ENCODE data around the gene SYNE1.

Gene SYNE1

DNA sequence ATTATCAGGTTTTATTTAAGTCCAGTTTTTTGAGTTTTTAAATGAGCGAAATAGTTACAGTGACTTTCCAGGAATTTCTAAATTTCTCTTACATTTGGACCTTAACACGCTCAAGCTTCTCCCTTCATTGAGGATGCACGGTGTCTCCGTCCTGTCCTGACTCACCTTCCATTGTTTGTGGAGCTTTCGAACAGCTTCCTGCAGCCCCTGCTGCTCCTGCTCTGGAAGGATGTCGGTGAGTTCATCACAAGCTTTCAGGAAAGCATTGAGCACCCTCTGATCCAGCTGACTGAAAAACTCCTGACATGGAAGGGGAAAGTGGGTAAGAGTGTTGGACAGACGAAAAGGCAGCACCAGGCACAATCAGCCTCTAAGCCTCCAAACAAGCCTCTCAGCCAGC is 183.7 kb downstream of the SYNE1 start:
- no peak for TF ChIP-seq EZH2phosphoT487 (conservative IDR thresholded peaks at IDR 0.05; ENCODE audit: low read length)
- TF ChIP-seq, protein P1, sequence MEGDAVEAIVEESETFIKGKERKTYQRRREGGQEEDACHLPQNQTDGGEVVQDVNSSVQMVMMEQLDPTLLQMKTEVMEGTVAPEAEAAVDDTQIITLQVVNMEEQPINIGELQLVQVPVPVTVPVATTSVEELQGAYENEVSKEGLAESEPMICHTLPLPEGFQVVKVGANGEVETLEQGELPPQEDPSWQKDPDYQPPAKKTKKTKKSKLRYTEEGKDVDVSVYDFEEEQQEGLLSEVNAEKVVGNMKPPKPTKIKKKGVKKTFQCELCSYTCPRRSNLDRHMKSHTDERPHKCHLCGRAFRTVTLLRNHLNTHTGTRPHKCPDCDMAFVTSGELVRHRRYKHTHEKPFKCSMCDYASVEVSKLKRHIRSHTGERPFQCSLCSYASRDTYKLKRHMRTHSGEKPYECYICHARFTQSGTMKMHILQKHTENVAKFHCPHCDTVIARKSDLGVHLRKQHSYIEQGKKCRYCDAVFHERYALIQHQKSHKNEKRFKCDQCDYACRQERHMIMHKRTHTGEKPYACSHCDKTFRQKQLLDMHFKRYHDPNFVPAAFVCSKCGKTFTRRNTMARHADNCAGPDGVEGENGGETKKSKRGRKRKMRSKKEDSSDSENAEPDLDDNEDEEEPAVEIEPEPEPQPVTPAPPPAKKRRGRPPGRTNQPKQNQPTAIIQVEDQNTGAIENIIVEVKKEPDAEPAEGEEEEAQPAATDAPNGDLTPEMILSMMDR (IDR thresholded peaks at IDR 0.05; ENCODE audit: insufficient read depth, low read length, poor library complexity, severe bottlenecking): no peak
- no peak overlapping the region for H3K4me2 ChIP-seq (ENCODE audit: low read depth, low read length, poor library complexity, severe bottlenecking)
- no peak overlapping the region for H3K27ac ChIP-seq (ENCODE audit: low read depth, low read length)

GRCh38 chr6:152452639-152453038 is 184.5 kb downstream of the SYNE1 start:
- no peaks in the 10 kb centered on the region for H3K79me2 ChIP-seq (ENCODE audit: insufficient read depth, low read length)
- H3K9ac ChIP-seq (ENCODE audit: low read length): no peak overlapping the region
- no peaks in the 10 kb centered on the region for H3K9me2 ChIP-seq (replicated peaks; ENCODE audit: insufficient read depth, low read length)
- no peaks in the 10 kb centered on the region for H3K27me3 ChIP-seq (ENCODE audit: low read length)
- no peaks in the 10 kb centered on the region for H3K9me3 ChIP-seq (ENCODE audit: insufficient read depth, low read length)
- H3K4me3 ChIP-seq (ENCODE audit: insufficient read depth, low read length, poor library complexity, severe bottlenecking): no peak overlapping the region
- no peaks in the 10 kb centered on the region for H3K36me3 ChIP-seq (ENCODE audit: low read length)
- TF ChIP-seq EZH2phosphoT487 (conservative IDR thresholded peaks at IDR 0.05; ENCODE audit: low read length): no peak
- TF ChIP-seq, protein P1 (IDR thresholded peaks at IDR 0.05; ENCODE audit: insufficient read depth, low read length, poor library complexity, severe bottlenecking): no peak
- no peak overlapping the region for H3K27ac ChIP-seq (ENCODE audit: low read depth, low read length)
- no peak overlapping the region for H2AFZ ChIP-seq (ENCODE audit: low read depth, low read length, severe bottlenecking)
- no peaks in the 10 kb centered on the region for H3F3A ChIP-seq (ENCODE audit: insufficient read depth)
- H4K20me1 ChIP-seq (ENCODE audit: low read depth, low read length): no peaks in the 10 kb centered on the region
- H3K4me2 ChIP-seq (ENCODE audit: low read depth, low read length, poor library complexity, severe bottlenecking): no peak overlapping the region

More for the DNA sequence above, 183.7 kb downstream of the SYNE1 start:
- H3K4me3 ChIP-seq (ENCODE audit: insufficient read depth, low read length, poor library complexity, severe bottlenecking): no peak overlapping the region
- no peak overlapping the region for H3K9ac ChIP-seq (ENCODE audit: low read length)
- H3K9me3 ChIP-seq (ENCODE audit: insufficient read depth, low read length): no peaks in the 10 kb centered on the region
- H3F3A ChIP-seq (ENCODE audit: insufficient read depth): no peaks in the 10 kb centered on the region
- no peak overlapping the region for H2AFZ ChIP-seq (ENCODE audit: low read depth, low read length, severe bottlenecking)
- H4K20me1 ChIP-seq (ENCODE audit: low read depth, low read length): no peaks in the 10 kb centered on the region
- H3K9me2 ChIP-seq (replicated peaks; ENCODE audit: insufficient read depth, low read length): no peaks in the 10 kb centered on the region
- no peaks in the 10 kb centered on the region for H3K36me3 ChIP-seq (ENCODE audit: low read length)
- no peaks in the 10 kb centered on the region for H3K79me2 ChIP-seq (ENCODE audit: insufficient read depth, low read length)
- no peaks in the 10 kb centered on the region for H3K27me3 ChIP-seq (ENCODE audit: low read length)

- Histone ChIP-seq H3K9me2 (replicated peaks; ENCODE audit: insufficient read depth, low read length) (no peaks in the 10 kb centered on the region), H3K4me3 (ENCODE audit: insufficient read depth, low read length, poor library complexity, severe bottlenecking) (no peak overlapping the region), H3K4me2 (ENCODE audit: low read depth, low read length, poor library complexity, severe bottlenecking) (no peak overlapping the region), H4K20me1 (ENCODE audit: low read depth, low read length) (no peaks in the 10 kb centered on the region), H2AFZ (ENCODE audit: low read depth, low read length, severe bottlenecking) (no peak overlapping the region), H3K27me3 (ENCODE audit: low read length) (no peaks in the 10 kb centered on the region), H3K9me3 (ENCODE audit: insufficient read depth, low read length) (no peaks in the 10 kb centered on the region), H3F3A (ENCODE audit: insufficient read depth) (no peaks in the 10 kb centered on the region), H3K9ac (ENCODE audit: low read length) (no peak overlapping the region), H3K79me2 (ENCODE audit: insufficient read depth, low read length) (no peaks in the 10 kb centered on the region), H3K36me3 (ENCODE audit: low read length) (no peaks in the 10 kb centered on the region), H3K27ac (ENCODE audit: low read depth, low read length) (no peak overlapping the region)
- no peak for TF ChIP-seq EZH2phosphoT487 (conservative IDR thresholded peaks at IDR 0.05; ENCODE audit: low read length)
- TF ChIP-seq, protein P1 (IDR thresholded peaks at IDR 0.05; ENCODE audit: insufficient read depth, low read length, poor library complexity, severe bottlenecking): no peak
Observed at GRCh38 chr6:152450519-152450918, 186.6 kb downstream of the SYNE1 start.

Data from SU-DHL-6 (cell line).